ENCODE results near the gene DNAH7.

GRCh38 chr2:196113061-196113974, 44.7 kb upstream of the DNAH7 start:
- TF ChIP-seq POLR2A (IDR thresholded peaks at IDR 0.05) (no peak), CTCF (IDR thresholded peaks at IDR 0.05) (no peak)
